GM15510 (cell line): ENCODE results near the gene A4GALT.

ENCODE experiments used
- POLR2A ChIP-seq: IDR thresholded peaks from 3 replicates; pipeline ENCODE4 v1.6.1; 2011; ENCODE audit warnings: borderline replicate concordance; ENCODE audit not compliant: insufficient read length; ENCODE audit errors: extremely low read depth

A4GALT gene

DNA sequence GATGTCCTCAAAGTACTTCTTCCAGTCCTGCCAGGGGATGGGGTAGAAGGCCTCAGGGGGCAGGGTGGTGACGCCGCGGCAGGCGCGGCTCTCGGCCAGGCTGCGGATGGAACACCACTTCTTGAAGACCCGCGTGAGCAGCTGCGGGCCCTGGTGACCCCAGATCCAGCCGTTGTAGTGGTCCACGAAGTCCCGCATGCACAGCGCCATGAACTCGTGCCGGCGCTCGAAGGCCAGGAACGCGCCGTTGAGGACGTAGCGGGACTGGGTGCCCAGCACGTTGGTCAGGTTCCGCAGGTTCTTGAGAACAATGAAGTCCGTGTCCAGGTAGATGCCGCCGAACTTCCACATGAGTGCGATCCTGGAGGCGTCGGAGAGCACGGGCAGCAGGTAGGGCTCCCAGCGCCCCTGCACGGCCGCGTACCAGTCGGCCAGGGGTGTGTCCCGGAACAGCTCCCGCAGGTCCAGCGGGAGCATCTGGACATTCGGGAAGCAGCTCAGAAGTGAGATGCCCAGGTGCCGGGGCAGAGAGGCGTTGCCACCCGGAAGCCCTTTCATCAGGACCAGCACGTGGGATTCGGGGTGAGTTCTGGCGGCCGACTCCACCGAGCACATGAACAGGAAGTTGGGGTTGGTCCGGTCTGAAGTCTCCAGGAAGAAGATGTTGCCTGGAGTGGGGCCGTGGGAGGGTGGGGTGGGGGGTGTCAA lies 27.5 kb downstream of the A4GALT start:
- no peak for TF ChIP-seq POLR2A

DNA sequence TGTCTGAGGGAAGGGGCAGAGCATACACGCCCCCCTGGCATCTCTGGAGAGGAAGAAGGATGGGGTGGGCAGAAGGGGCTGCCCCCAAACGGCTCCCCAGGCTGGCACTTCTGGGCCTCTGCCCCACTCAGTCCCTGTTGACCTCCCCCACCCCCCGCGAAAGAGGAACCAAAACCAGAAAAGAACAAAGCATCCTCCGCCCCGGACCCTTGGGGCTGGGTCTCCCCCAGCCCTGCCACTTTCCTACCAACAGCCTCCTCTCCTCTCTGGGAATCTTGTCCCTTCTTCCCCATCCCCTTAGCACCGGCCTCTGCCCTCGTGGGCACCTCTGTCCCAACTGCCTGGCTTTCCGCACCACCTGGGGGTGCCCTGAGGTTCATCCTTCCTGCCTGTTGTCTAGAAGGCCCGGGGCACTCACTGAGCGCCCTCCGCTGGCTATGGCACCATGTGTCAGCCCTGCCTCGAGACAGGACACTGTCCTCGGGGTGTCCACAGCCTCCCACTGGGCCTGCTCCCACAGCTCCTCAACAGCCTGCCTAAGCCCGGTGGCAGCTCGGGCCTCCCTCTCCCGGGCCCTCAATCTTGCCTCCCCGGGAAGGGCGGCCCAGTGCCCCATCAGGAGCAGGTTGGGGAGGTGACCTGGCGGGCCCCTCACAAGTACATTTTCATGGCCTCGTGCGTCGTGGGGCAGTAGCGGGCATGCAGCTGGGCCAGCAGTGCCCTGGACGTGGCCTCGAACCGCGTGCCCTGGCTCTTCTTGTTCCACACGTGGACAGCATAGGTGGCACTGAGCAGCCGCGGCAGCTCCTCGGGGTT lies 28.2 kb downstream of the A4GALT start:
- TF ChIP-seq POLR2A: no peak

DNA sequence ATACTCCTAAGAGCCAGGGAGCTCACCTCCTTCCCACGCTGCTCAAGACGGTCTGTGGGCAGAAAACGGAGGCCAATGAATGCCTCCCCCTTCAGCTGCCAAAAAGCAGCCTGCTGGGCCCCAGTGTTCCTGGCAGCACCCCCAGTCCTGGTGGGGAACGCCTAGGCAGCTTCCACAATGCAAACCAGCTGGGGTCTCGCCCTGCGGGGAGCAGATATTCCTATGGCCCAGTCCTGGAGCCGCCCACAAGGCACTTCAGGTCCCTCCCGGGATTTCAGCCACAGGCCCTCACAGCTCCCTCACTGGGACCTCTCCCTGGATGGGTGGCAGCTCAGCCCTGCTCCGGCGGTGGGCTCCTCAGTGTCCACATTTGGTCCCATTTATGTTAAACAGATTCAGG lies 29.2 kb downstream of the A4GALT start:
- no peak for TF ChIP-seq POLR2A

DNA sequence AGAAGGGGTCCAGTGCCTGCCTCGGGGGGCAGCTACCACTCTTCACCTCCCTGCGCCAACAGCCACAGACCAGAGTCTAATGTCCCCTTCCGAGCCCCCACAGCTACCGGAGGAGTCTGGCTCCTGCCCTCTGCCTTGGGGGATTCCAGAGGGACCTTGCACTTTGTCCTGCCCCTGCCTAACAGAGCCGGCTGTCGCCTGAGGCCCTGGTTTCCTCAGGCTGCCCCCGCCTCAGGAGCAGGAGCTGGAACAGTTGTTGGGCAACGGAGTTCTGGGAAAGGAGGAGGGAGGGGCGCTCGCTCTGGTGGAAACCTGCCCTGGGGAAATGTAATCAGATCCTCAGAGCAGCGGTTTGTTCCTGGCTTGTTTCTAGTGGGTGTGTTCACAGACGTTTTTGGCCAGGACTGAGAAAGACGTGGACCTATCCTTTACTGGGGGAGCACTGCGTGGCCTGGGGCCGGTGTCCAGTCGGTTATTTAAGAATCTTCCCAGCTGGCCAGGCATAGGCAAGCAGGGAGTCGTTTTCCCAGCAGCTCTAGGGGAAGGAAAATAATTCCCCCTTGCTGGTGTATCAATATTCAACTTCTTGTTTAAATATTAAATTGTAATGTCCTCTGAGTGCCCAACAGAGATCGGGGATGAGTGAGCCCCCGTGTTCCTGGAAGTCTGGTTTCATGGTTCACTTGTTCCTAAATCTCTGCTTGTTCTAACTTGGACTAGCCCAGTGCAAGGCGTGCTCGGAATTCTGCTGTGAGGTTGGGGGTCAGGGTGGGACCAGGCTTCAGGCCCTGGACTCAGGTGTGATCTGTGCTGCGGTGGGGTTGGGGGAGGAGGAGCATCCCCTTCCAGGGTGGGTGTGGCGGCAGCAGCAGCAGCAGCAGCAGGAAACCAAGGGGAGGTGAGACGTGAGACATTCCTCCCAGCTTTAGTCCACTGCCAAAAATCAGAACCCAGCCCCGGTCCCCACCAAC lies 32.1 kb downstream of the A4GALT start:
- TF ChIP-seq POLR2A: no peak

DNA sequence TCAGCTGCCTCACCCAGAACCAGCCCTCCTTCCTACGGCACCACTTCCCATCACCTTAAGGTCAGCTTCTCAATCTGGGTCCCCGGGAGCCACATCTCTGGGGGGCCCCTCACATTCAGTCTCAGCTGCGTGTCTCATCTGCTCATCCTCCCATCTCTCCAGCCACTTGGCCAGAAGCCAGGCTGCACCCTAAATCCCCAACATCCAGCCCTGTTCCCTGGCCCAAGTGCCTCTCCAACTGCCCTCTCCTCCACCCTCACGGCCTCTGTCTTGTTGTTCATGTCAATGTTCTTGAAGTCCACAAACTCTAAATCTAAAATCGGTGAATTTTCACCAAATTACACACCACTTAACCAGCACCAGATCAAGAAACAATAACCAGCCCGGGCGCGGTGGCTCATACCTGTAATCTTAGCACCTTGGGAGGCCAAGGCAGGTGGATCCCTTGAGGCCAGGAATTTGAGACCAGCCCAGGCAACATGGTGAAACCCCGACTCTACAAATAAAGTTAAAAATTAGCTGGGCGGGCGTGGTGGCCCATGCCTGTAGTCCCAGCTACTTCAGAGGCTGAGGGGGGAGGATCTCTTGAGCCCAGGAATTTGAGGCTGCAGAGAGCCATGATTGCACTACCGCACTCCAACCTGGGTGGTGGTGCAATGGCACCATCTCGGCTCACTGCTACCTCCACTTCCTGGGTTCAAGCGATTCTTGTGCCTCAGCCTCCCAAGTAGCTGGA lies 33.7 kb downstream of the A4GALT start:
- TF ChIP-seq POLR2A: no peak

DNA sequence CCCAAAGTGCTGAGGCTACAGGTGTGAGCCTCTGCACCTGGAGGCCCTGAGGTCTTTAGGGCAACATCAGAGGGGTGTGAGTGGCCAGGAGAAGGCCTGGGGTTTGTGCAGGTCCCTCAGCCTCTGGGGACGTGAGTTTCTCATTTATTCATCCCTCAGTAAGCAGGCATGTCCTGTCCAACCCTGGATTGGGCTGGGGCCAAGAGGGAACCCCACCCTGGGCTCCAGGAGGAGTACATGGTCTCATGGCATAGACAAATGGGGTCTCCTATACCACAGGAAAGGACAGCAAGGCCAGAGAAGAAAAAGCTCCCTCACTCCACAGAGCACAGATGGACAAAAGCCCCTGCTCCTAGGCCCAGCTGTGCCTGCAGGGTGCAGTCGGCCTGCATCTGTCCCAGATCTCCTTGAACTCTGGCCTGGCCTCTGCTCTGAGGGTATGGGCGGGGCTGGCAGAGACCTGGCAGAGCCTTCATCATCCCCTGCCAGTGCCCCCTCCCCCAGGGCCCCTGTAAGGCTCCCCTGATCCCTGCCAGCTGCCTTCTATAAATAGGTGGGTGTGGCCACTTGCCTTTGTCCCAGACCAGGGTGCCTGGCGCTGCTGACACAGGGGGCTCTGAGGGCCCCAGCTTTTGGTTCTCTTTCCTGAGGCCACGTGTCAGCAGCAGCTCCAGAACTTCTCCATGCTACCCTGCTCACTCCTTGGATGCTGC lies 34.6 kb downstream of the A4GALT start:
- TF ChIP-seq POLR2A: no peak

DNA sequence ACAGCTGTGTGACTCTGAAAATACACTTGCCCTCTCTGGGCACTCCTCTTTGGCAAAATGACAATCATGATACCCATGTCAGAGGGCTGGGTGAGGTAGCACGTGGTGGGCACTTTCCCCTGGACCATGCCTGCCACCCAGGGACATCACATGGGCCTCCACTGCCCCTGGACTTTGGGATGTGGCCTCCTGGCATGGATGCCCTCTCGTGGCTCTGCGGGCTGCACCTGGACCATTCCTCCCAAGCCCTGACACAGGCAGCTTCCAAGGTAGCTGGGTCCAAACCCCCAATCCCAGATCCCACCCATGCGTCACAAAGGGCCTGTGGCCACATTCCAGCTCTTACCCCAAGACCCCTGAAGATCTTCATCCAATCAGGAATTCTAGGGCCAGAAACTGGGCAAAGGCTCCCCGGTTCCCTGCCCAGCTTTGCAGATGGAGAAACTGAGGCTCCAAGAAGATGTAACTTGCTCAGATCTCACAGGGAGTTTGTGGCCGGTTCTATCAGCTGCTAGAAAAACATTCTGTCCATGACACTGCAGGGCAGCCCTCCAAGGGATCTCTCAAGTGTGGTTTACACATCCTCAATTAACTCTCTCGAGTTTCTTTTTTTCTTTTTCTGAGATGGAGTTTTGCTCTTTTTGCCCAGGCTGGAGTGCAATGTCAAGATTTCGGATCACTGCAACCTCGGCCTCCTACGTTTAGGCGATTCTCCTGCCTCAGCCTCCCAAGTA lies 36.0 kb downstream of the A4GALT start:
- TF ChIP-seq POLR2A: no peak

DNA sequence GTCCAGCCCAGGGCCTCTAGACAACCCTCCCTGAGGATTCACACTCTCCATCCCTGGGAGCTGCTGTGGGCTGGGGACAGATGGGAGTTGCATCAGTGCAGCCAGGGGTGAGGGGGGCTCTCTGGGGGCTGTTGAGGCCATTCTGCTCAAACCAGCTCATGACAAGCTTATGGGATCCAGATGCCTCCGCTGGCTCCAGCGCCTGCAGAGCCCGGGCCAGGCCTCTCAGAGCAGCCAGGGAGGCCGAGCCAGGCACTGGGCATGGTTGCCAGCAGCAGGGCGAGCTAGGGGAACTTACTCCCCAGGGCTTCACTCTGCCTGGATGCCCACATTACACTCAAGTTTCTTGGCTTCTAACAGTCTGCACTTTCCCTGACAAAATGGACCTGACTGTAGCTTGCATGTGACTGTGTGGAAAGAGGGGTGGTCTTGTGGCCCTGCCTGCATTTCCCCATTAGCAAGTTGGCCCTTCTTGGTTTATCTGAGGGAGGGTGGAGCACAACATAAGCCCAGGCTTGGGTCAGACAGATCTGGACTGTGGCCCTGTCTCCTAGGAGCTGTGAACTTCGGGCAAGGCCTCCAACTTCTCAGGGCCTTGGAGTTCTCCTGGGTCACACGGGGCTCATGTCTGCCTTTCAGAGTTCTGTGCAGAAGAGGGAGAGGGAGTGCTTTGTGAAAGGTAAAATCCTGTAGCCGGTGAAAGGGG lies 36.9 kb downstream of the A4GALT start:
- no peak for TF ChIP-seq POLR2A

DNA sequence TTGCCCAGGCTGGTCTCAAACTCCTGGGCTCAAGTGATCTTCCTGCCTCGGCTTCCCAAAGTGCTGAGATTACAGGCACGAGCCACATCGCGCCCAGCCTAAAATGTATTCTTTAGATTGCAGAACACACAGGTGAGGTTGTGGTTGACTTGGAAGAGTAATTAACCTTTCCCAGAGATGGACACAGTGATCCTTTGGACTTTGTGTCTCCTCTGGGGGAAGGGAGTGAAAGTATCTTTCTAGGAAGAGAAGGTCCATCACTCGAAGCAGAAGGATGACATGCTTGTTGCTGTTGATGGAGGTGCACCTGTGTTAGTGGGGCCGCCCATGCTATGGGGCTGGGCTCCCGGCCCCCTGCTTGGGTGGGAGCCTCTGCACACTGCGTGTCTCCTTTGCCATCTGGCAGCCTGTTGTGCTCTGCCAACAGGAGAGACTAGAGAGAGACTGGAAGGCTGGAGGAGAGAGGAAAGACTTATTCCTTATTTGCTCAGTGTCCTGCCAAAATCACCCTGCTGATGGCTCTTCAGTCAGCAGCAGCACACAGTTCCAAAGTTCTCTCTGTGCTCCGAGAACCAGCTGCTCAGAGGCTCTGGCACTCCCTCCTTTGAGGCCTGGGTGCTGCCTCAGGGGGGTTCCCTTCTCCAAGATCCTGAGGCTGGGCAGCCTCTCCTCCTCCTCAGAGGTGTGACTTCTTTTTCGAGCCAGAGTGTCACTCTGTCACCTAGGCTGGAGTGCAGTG lies 38.4 kb downstream of the A4GALT start:
- TF ChIP-seq POLR2A: no peak

DNA sequence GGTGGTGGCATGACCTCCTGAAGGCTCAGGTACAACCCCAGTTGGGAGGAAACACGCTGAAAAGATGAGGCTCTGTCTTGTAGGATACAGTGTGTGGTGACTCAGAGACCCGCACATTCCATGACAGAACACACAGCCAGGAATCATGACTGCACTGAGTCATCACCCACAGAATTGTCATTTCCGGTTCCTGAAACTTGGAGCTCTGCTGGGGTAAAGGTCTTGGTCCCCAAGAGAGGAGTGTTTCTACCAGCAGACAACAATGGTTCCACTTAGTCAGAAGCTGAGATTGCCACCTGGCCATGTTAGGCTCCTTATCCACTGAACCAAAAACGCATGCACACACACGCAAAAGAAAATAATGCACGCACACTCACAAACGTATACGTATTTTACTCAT lies 40.0 kb downstream of the A4GALT start:
- no peak for TF ChIP-seq POLR2A

DNA sequence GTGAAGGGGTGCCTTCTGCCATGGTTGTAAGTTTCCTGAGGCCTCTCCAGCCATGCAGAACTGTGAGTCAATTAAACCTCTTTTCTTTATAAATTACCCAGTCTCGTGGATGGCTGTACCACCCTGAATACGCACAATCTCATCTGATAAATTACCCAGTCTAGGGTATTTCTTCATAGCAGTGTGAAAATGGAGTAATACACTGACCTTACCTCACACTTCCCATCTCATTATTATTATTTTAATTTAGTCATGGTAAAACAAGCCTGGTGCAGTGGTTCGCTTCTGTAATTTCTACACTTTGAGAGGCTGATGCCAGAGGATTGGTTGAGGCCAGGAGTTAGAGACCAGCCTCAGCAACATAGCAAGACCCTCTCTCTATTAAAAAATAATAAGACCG lies 41.0 kb downstream of the A4GALT start:
- no peak for TF ChIP-seq POLR2A

DNA sequence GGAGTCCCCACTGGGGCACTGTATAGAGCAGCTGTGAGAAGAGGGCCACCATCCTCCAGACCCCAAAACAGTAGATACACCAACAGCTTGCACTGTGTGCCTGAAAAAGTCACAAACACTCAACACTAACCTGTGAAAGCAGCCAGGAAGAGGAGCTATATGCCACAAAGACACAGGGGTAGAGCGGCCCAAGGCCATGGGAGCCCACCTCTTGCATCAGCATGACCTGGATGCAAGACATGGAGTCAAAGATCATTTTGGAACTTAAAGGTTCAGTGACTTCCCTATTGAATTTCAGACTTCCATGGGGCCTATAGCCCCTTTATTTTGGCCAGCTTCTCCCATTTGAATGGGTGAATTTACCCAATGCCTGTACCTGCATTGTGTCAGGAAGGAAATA lies 41.8 kb downstream of the A4GALT start:
- no peak for TF ChIP-seq POLR2A

DNA sequence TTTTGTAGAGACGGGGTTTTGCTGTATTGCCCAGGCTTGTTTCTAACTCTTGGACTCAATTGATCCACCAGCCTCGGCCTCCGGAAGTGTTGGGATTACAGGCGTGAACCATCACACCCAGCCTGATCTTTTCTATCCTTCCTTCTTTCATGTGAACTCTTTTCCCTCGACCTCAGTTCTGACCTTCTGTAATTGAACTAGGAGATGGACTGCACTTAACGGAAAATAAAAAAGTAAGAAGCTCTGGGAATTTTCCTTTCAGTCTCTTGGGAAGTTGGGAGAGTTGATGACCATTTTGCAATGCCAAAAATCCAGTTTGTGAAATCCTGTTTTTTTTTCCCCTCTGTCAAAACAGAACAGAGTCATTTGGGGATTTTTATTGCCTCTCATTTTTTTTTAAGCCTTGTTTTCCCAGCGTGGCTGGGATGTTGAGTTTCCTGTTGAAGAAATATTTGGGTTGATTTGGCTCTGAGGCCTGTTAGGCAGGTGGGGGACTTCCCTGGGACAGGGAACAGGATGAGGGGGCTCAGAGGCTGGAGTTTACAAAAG lies 44.5 kb downstream of the A4GALT start:
- no peak for TF ChIP-seq POLR2A
